ENCODE data around the gene ARMC9. TPM values are rescaled to one million over a fixed set of nuclear protein-coding genes. Genes with fewer than 3 reads are reported as not detected.
A peak's percentile ranks its signal among the peaks of the same experiment; 100 is the strongest.

Gene ARMC9
- total and polyA plus RNA-seq, 2 experiments from 2014 or later, result 22.5 to 23.7 TPM

DNA sequence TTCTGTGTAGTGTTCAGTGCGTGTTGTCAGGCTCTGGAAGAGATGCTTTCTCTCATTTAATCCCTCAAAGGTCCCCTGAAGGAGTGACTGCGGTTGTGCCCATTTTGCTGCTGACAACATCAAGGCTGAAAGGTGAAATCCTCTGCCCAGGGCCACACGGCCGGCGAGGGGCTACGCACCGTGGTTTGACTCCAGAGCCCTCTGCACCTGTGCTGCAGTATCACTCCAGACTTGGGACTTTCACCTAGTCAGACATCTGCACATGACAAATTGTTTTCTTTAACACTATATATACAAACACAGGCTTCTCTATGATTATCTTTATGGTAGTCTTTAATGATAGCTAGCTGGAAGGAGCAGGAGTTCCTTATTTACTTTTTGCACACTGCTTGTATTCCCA lies 90.2 kb downstream of the ARMC9 start:
- DNase-seq (ENCODE audit: low spot score), result peak; percentile 30
- H3K4me1 ChIP-seq (ENCODE audit: insufficient read depth), result no peaks in the 10 kb centered on the region
- H2AFZ ChIP-seq, result no peak overlapping the region
- H3K4me2 ChIP-seq, result no peak overlapping the region
- TF ChIP-seq EZH2phosphoT487 (IDR thresholded peaks at IDR 0.05; ENCODE audit: low read depth, severe bottlenecking, unreplicated experiment) (no peak), EZH2 (IDR thresholded peaks at IDR 0.05; ENCODE audit: borderline replicate concordance) (no peak)
- TF ChIP-seq, protein P1, sequence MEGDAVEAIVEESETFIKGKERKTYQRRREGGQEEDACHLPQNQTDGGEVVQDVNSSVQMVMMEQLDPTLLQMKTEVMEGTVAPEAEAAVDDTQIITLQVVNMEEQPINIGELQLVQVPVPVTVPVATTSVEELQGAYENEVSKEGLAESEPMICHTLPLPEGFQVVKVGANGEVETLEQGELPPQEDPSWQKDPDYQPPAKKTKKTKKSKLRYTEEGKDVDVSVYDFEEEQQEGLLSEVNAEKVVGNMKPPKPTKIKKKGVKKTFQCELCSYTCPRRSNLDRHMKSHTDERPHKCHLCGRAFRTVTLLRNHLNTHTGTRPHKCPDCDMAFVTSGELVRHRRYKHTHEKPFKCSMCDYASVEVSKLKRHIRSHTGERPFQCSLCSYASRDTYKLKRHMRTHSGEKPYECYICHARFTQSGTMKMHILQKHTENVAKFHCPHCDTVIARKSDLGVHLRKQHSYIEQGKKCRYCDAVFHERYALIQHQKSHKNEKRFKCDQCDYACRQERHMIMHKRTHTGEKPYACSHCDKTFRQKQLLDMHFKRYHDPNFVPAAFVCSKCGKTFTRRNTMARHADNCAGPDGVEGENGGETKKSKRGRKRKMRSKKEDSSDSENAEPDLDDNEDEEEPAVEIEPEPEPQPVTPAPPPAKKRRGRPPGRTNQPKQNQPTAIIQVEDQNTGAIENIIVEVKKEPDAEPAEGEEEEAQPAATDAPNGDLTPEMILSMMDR (IDR thresholded peaks at IDR 0.05; ENCODE audit: poor library complexity), result no peak
- H3K9me3 ChIP-seq (ENCODE audit: low read depth), result no peaks in the 10 kb centered on the region
- H3K27ac ChIP-seq, result no peak overlapping the region
- WGBS (ENCODE audit: low lambda C conversion rate, missing lambda C conversion rate), result 72% methylated on average over 7 of the region's 7 CpGs
- H3K27me3 ChIP-seq, result no peaks in the 10 kb centered on the region
- H3K4me3 ChIP-seq, result no peak overlapping the region
- H4K20me1 ChIP-seq (ENCODE audit: insufficient read depth, poor library complexity, severe bottlenecking), result no peaks in the 10 kb centered on the region
- H3K9me2 ChIP-seq (replicated peaks; ENCODE audit: insufficient read depth), result no peaks in the 10 kb centered on the region
- no peaks in the 10 kb centered on the region for H3K36me3 ChIP-seq (replicated peaks; ENCODE audit: insufficient read depth, low read depth)
- no peaks in the 10 kb centered on the region for H3K79me2 ChIP-seq

DNA sequence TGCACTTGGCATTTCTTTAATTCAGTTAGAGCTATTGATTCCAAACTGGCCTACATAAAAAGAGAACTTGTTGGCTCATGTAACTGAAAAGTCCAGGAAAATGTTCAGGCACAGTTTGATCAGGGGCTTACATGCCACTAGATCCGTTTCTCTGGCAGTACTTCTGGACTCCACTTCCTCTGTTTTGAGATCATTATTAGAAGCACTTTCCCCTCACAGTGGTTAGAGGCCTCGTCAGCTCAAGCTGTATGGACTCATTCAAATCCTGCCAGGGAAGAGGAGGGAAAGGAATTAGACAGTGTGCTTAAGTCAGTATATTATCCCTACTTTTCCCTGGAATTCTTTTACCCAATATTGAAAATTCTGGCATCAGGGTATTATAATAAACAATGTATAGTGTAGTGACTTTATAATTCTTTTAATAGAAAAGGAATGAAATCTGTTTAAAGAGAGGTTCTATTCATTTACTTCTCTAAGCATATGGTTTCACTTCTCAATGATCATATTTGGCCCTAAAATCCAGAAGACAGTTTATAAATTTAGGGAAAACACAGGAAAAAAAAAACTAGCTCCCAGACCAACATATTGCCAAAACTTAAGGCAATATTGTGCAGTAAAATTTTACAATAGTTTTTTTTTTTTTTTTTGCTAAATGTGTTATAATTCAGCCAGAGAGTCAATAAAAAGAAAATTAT lies 92.0 kb downstream of the ARMC9 start:
- no peak for DNase-seq (ENCODE audit: low spot score)
- no peak overlapping the region for H3K4me3 ChIP-seq
- H3K9me3 ChIP-seq (ENCODE audit: low read depth), result no peaks in the 10 kb centered on the region
- no peak overlapping the region for H3K4me2 ChIP-seq
- no peaks in the 10 kb centered on the region for H3K4me1 ChIP-seq (ENCODE audit: insufficient read depth)
- H3K27me3 ChIP-seq, result no peaks in the 10 kb centered on the region
- no peaks in the 10 kb centered on the region for H3K36me3 ChIP-seq (replicated peaks; ENCODE audit: insufficient read depth, low read depth)
- no peak overlapping the region for H3K27ac ChIP-seq
- no peaks in the 10 kb centered on the region for H4K20me1 ChIP-seq (ENCODE audit: insufficient read depth, poor library complexity, severe bottlenecking)
- H3K9me2 ChIP-seq (replicated peaks; ENCODE audit: insufficient read depth), result no peaks in the 10 kb centered on the region
- 61% methylated on average over 2 of the region's 2 CpGs for WGBS (ENCODE audit: low lambda C conversion rate, missing lambda C conversion rate)
- TF ChIP-seq EZH2 (IDR thresholded peaks at IDR 0.05; ENCODE audit: borderline replicate concordance), result no peak
- TF ChIP-seq EZH2phosphoT487 (IDR thresholded peaks at IDR 0.05; ENCODE audit: low read depth, severe bottlenecking, unreplicated experiment), result no peak
- TF ChIP-seq, protein P1 (IDR thresholded peaks at IDR 0.05; ENCODE audit: poor library complexity), result no peak
- H2AFZ ChIP-seq, result no peak overlapping the region
- H3K79me2 ChIP-seq, result no peaks in the 10 kb centered on the region

DNA sequence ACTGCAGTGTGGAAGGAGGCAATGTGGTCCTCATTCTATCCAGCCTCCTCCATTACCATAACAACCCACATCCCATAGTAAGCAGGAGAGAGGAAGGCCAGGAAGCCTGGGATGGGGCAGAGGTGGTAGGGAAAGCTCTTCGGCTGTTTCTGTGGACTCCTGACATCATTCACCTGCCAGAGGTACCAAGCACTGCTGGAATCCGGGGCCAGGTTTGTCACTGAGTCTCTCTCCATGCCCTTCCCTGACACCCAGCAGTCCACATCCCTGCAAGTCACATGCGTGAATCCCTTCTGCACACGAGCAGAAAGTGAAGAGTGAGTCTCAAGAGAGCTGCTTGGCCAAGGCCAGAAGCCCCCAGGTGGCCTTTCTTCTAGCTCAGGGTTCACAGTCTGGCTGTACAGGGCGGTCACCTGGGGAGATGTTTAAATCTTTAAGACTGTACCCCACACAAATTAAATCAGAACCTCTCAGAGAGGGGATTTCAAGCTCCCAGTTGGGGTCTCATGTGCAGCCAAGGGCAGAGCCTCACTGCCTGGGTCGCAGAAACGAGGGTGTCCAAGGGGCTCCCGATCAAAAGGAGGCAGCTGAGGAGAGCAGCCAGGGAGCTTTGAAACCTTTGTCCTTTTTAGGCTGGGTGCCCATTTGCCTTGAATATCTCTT lies 94.2 kb downstream of the ARMC9 start:
- no peaks in the 10 kb centered on the region for H3K27me3 ChIP-seq
- peak overlapping the region; percentile 53 for H3K27ac ChIP-seq
- H3K79me2 ChIP-seq, result no peaks in the 10 kb centered on the region
- H3K36me3 ChIP-seq (replicated peaks; ENCODE audit: insufficient read depth, low read depth), result no peaks in the 10 kb centered on the region
- no peaks in the 10 kb centered on the region for H3K9me3 ChIP-seq (ENCODE audit: low read depth)
- H3K9me2 ChIP-seq (replicated peaks; ENCODE audit: insufficient read depth), result no peaks in the 10 kb centered on the region
- H2AFZ ChIP-seq, result no peak overlapping the region
- H3K4me2 ChIP-seq, result no peak overlapping the region
- DNase-seq (ENCODE audit: low spot score), result no peak
- TF ChIP-seq, protein P1 (IDR thresholded peaks at IDR 0.05; ENCODE audit: poor library complexity), result no peak
- TF ChIP-seq EZH2 (IDR thresholded peaks at IDR 0.05; ENCODE audit: borderline replicate concordance) (no peak), EZH2phosphoT487 (IDR thresholded peaks at IDR 0.05; ENCODE audit: low read depth, severe bottlenecking, unreplicated experiment) (no peak)
- no peak overlapping the region for H3K4me3 ChIP-seq
- H4K20me1 ChIP-seq (ENCODE audit: insufficient read depth, poor library complexity, severe bottlenecking), result no peaks in the 10 kb centered on the region
- WGBS (ENCODE audit: low lambda C conversion rate, missing lambda C conversion rate), result 94% methylated on average over 8 of the region's 8 CpGs
- H3K4me1 ChIP-seq (ENCODE audit: insufficient read depth), result no peaks in the 10 kb centered on the region
